Liver (tissue), 9 donors: ENCODE data around the gene SPACDR. TPM values are rescaled to one million over a fixed set of nuclear protein-coding genes. Genes with fewer than 3 reads are reported as not detected.
"Not testable (repeated sequence)": the region's sequence is repeated elsewhere in the genome, so short reads cannot be mapped to it uniquely, and the experiment has no call there.

Experiments
- DNase-seq: peaks from one replicate; pipeline ENCODE4 v3.0.0-alpha.2; 2017; ENCODE audit warnings: low spot score
- H3K27ac ChIP-seq, 2 donors: one replicate each; pipeline ENCODE4 v1.7.0; 2013; ENCODE audit warnings: inconsistent platforms in 2 of 2, low read length in 2 of 2, control low read depth in 1 of 2, low read depth in 1 of 2, mild to moderate bottlenecking in 1 of 2
- H3K27me3 ChIP-seq, 4 donors: one replicate each; pipeline versions ENCODE4 v1.6.1 to v1.7.0; 2013; ENCODE audit warnings: low read length in 3 of 4, inconsistent platforms in 1 of 4, mild to moderate bottlenecking in 1 of 4, moderate library complexity in 1 of 4; ENCODE audit not compliant: control insufficient read depth in 4 of 4, insufficient read depth in 4 of 4
- H3K36me3 ChIP-seq, 4 donors: one replicate each; pipeline versions ENCODE4 v1.6.1 to v1.7.0; 2013; ENCODE audit warnings: low read length in 3 of 4, mild to moderate bottlenecking in 3 of 4, low read depth in 1 of 4, moderate library complexity in 1 of 4; ENCODE audit not compliant: control insufficient read depth in 4 of 4, insufficient read depth in 3 of 4
- H3K4me1 ChIP-seq, 4 donors: one replicate each; pipeline versions ENCODE4 v1.6.1 to v1.7.0; 2013; ENCODE audit warnings: low read length in 3 of 4, mild to moderate bottlenecking in 3 of 4, moderate library complexity in 1 of 4; ENCODE audit not compliant: control insufficient read depth in 4 of 4, insufficient read depth in 4 of 4
- H3K4me3 ChIP-seq, 3 donors: one replicate each; pipeline versions ENCODE4 v1.6.1 to v1.7.0; 2013; ENCODE audit warnings: low read length in 3 of 3, control low read depth in 1 of 3, low read depth in 1 of 3, mild to moderate bottlenecking in 1 of 3
- H3K9ac ChIP-seq, 2 donors: one replicate each; pipeline ENCODE4 v1.7.0; 2013; ENCODE audit warnings: low read length in 2 of 2, mild to moderate bottlenecking in 2 of 2, moderate library complexity in 2 of 2, control low read depth in 1 of 2, low read depth in 1 of 2
- H3K9me3 ChIP-seq, 4 donors: one replicate each; pipeline versions ENCODE4 v1.6.1 to v1.7.0; 2013; ENCODE audit warnings: low read length in 3 of 4; ENCODE audit not compliant: control insufficient read depth in 4 of 4
- ATF3 ChIP-seq: IDR thresholded peaks from 2 replicates; pipeline ENCODE4 v1.6.1; 2016; ENCODE audit warnings: antibody characterized with exemption
- CTCF ChIP-seq: fragments of 150-350 bp; IDR thresholded peaks from 2 replicates; pipeline ENCODE4 v1.5.1; 2017; ENCODE audit warnings: improper control_type of control experiment, low read depth, low read length; ENCODE audit not compliant: missing input control
- EGR1 ChIP-seq, 2 donors: IDR thresholded peaks; 2 replicates each; pipeline ENCODE4 v1.6.1; 2016 to 2018; ENCODE audit warnings: antibody characterized with exemption in 2 of 2, low read depth in 2 of 2
- FOXA1 ChIP-seq: IDR thresholded peaks from 2 replicates; pipeline ENCODE4 v1.6.1; 2016; ENCODE audit warnings: antibody characterized with exemption
- FOXA2 ChIP-seq: IDR thresholded peaks from 2 replicates; pipeline ENCODE4 v1.6.1; 2016; ENCODE audit warnings: antibody characterized with exemption
- HNF4G ChIP-seq: IDR thresholded peaks from 2 replicates; pipeline ENCODE4 v1.6.1; 2016; ENCODE audit warnings: antibody characterized with exemption
- JUND ChIP-seq, 2 donors: IDR thresholded peaks; 2 replicates each; pipeline ENCODE4 v1.6.1; 2016; ENCODE audit warnings: antibody characterized with exemption in 2 of 2
- MAX ChIP-seq: IDR thresholded peaks from 2 replicates; pipeline ENCODE4 v1.6.1; 2016; ENCODE audit warnings: antibody characterized with exemption
- NR2F2 ChIP-seq: IDR thresholded peaks from 2 replicates; pipeline ENCODE4 v1.6.1; 2016; ENCODE audit warnings: antibody characterized with exemption
- REST ChIP-seq: IDR thresholded peaks from 2 replicates; pipeline ENCODE4 v1.6.1; 2016; ENCODE audit warnings: antibody characterized with exemption, mild to moderate bottlenecking
- RXRA ChIP-seq, 2 donors: IDR thresholded peaks; 2 replicates each; pipeline ENCODE4 v1.6.1; 2017 to 2018; ENCODE audit warnings: antibody characterized with exemption in 2 of 2, mild to moderate bottlenecking in 1 of 2
- YY1 ChIP-seq: IDR thresholded peaks from 2 replicates; pipeline ENCODE4 v1.6.1; 2016; ENCODE audit warnings: antibody characterized with exemption, mild to moderate bottlenecking
- WGBS: extraction: QIAGEN DNeasy Blood & Tissue Kit; methylation state at CpG from one replicate; pipeline ENCODE4 v1.1.7; 2013; 5-methylcytosine and 5-hydroxymethylcytosine counted together
- polyA plus RNA-seq, 2 donors: library from polyadenylated mRNA; stranded (reverse) in 1 of 2; unstranded in 1 of 2; fragments of 200-250 nt in 1 of 2; fragments of >200 nt in 1 of 2; fragmentation: Nextera tagmentation in 1 of 2; extraction: Ambion mirVana in 1 of 2; gene quantifications; one replicate each; pipeline versions ENCODE4 v1.2.1 to v1.2.3, GENCODE V29; 2013 to 2015
- total RNA-seq, 2 donors: library from RNA; depleted of rRNA; stranded (reverse); fragments of >200 nt; gene quantifications; one replicate each; pipeline ENCODE4 v1.2.3, GENCODE V29; 2014
- donor health status: healthy.
- donor health status: healthy.
- donor health status: healthy.
- donor health status: healthy.
- donor health status: healthy.

SPACDR gene
- total and polyA plus RNA-seq, 4 donors, result 0.06 to 0.33 (median 0.17) TPM; not detected in 1

GRCh38 chr7:100456562-100456961 lies 7.5 kb downstream of the SPACDR start:
- TF ChIP-seq MAX, result no peak
- no peak for TF ChIP-seq RXRA (IDR thresholded peaks at IDR 0.05)
- TF ChIP-seq HNF4G, result no peak
- TF ChIP-seq YY1, result no peak
- TF ChIP-seq EGR1 (IDR thresholded peaks at IDR 0.05; ENCODE audit: low read depth in 2 of 2), result no peak
- TF ChIP-seq ATF3, result no peak
- no peak for TF ChIP-seq JUND (IDR thresholded peaks at IDR 0.05)
- no peak for TF ChIP-seq FOXA1
- no peak for TF ChIP-seq NR2F2
- H3K9me3 ChIP-seq, result no peaks in the 10 kb centered on the region
- H3K27me3 ChIP-seq, result no peaks in the 10 kb centered on the region
- H3K4me3 ChIP-seq, result no peak overlapping the region
- 92% methylated on average over 14 of the region's 14 CpGs for WGBS
- no peak for DNase-seq
- H3K9ac ChIP-seq, result no peak overlapping the region
- H3K4me1 ChIP-seq, result no peaks in the 10 kb centered on the region
- H3K36me3 ChIP-seq, result no peaks in the 10 kb centered on the region
- H3K27ac ChIP-seq, result no peak overlapping the region

- 92% methylated on average over 3 of the region's 3 CpGs for WGBS
- H3K9ac ChIP-seq, result no peak overlapping the region
- H3K9me3 ChIP-seq, result no peaks in the 10 kb centered on the region
- H3K27ac ChIP-seq, result no peak overlapping the region
- DNase-seq, result no peak
- TF ChIP-seq REST, result no peak
- no peak for TF ChIP-seq CTCF
- TF ChIP-seq HNF4G, result no peak
- no peak for TF ChIP-seq FOXA2
- H3K4me1 ChIP-seq, result peaks cover 0 to 3% (median under 1%) of the 10 kb centered on the region in 4 donors
- H3K4me3 ChIP-seq, result no peak overlapping the region
- no peaks in the 10 kb centered on the region for H3K27me3 ChIP-seq
- H3K36me3 ChIP-seq, result no peaks in the 10 kb centered on the region
These were observed 8.9 kb downstream of the SPACDR start for GRCh38 chr7:100455206-100455605.

GRCh38 chr7:100453854-100454253 lies 10.2 kb downstream of the SPACDR start:
- not testable (repeated sequence) for H3K27ac ChIP-seq, H3K4me1 ChIP-seq
- whole genome bisulfite sequencing, result 98% methylated on average over 8 of the region's 8 CpGs

More at GRCh38 chr7:100453854-100454253, 10.2 kb downstream of the SPACDR start:
- not testable (repeated sequence) for H3K9ac ChIP-seq, H3K36me3 ChIP-seq, H3K9me3 ChIP-seq, H3K27me3 ChIP-seq, DNase-seq, H3K4me3 ChIP-seq
